ENCODE measurements around the gene IRF8. TPM values are rescaled to one million over a fixed set of nuclear protein-coding genes. Genes with fewer than 3 reads are reported as not detected.

Gene IRF8
- total and polyA plus RNA-seq, 2 of the 13 experiments (the other 11 are each of a cell fraction or from before 2014, with no cell fraction given) = not detected

- no peaks in the 10 kb centered on the region for H3K9me3 ChIP-seq (ENCODE audit: low read length)
- H3K36me3 ChIP-seq (replicated peaks in 1 of 2; ENCODE audit: control insufficient read depth in 1 of 2, insufficient read depth in 2 of 2, low read length in 2 of 2) = no peaks in the 10 kb centered on the region
- BruUV-seq (replicated peaks) = no TSS peak
- ChIA-PET CTCF (ENCODE audit: low intra/inter-chr PET ratio, low total read pairs) (no interaction called here), POLR2A (no interaction called here)
- no peak for TF ChIP-seq THAP8 (CRISPR knock-in tag; IDR thresholded peaks at IDR 0.05; ENCODE audit: borderline replicate concordance)
- no peak for TF ChIP-seq ZNF17 (CRISPR knock-in tag; IDR thresholded peaks at IDR 0.05)
- TF ChIP-seq ZNF343 (CRISPR knock-in tag; IDR thresholded peaks at IDR 0.05) = no peak
- TF ChIP-seq ZSCAN9 (CRISPR knock-in tag; IDR thresholded peaks at IDR 0.05; ENCODE audit: borderline replicate concordance) = no peak
- no peak for TF ChIP-seq CREM (IDR thresholded peaks at IDR 0.05)
- TF ChIP-seq CREM (CRISPR knock-in tag; IDR thresholded peaks at IDR 0.05) = no peak
- no peak for TF ChIP-seq SAP130 (CRISPR knock-in tag; IDR thresholded peaks at IDR 0.05; ENCODE audit: low read depth)
- TF ChIP-seq SRF (IDR thresholded peaks at IDR 0.05; ENCODE audit: low read depth, low read length) = no peak
- TF ChIP-seq ZNF7 (CRISPR knock-in tag; IDR thresholded peaks at IDR 0.05) = no peak
- no peak for TF ChIP-seq CBX1 (IDR thresholded peaks at IDR 0.05; ENCODE audit: low read depth)
- TF ChIP-seq DMTF1 (CRISPR knock-in tag; IDR thresholded peaks at IDR 0.05) = no peak
- TF ChIP-seq PHF5A (CRISPR knock-in tag; IDR thresholded peaks at IDR 0.05; ENCODE audit: low read depth, unreplicated experiment) = no peak
- no peak for TF ChIP-seq ARNT2 (CRISPR knock-in tag; IDR thresholded peaks at IDR 0.05; ENCODE audit: low read depth)
- no peak for TF ChIP-seq ZNF556 (CRISPR knock-in tag; IDR thresholded peaks at IDR 0.05; ENCODE audit: borderline replicate concordance)
- TF ChIP-seq ZNF124 (CRISPR knock-in tag; IDR thresholded peaks at IDR 0.05) = no peak
- TF ChIP-seq HMGXB4 (CRISPR knock-in tag; IDR thresholded peaks at IDR 0.05; ENCODE audit: borderline replicate concordance in 1 of 2, low read depth in 1 of 2) = no peak
- no peak for TF ChIP-seq ZNF484 (CRISPR knock-in tag; IDR thresholded peaks at IDR 0.05; ENCODE audit: borderline replicate concordance, low read depth)
- no peak for TF ChIP-seq PRDM15 (CRISPR knock-in tag; IDR thresholded peaks at IDR 0.05)
- H3K4me1 ChIP-seq (ENCODE audit: insufficient read depth, low read length) = no peaks in the 10 kb centered on the region
- H3K27me3 ChIP-seq (ENCODE audit: control insufficient read depth in 1 of 2, insufficient read depth in 2 of 2, low read length in 2 of 2) = no peaks in the 10 kb centered on the region; a peak in 3 of 5 replicates
- no peak for FAIRE-seq
- intact Hi-C loops (cut with micrococcal nuclease; ENCODE audit: unreplicated experiment) (no loop called here), in situ Hi-C loops (cut with HindIII; ENCODE audit: extremely low pct_ligation_motif_present, low pct_unique_long_range_greater_than_20kb) (no loop called here)
- no peak overlapping the region for H3K27ac ChIP-seq (ENCODE audit: extremely low read length, insufficient read depth, low read length)
- H3K4me2 ChIP-seq (ENCODE audit: low read depth, low read length) = no peak overlapping the region
- no peak overlapping the region for H2AFZ ChIP-seq (ENCODE audit: low read length)
- H3K79me2 ChIP-seq (ENCODE audit: insufficient read depth, low read length) = no peaks in the 10 kb centered on the region
- no peak overlapping the region for H3K9ac ChIP-seq (ENCODE audit: insufficient read depth, low read depth, low read length)
- H4K20me1 ChIP-seq (ENCODE audit: insufficient read depth, low read length) = no peaks in the 10 kb centered on the region
- ATAC-seq = no peak
- no peak overlapping the region for H3K4me3 ChIP-seq (replicated peaks in 1 of 3; ENCODE audit: insufficient read depth in 1 of 3, low read depth in 2 of 3, low read length in 3 of 3)
- DNase-seq (ENCODE audit: low spot score) = no peak
- 37% methylated on average over 7 of the region's 7 CpGs for WGBS (ENCODE audit: low lambda C conversion rate)
Measured at GRCh38 chr16:85871756-85872155, 27.2 kb upstream of the IRF8 start.

Measured in HepG2 (cell line).